Ureter (tissue), 1 donor: ENCODE data around the gene RAB44. TPM values are rescaled to one million over a fixed set of nuclear protein-coding genes. Genes with fewer than 3 reads are reported as not detected.
A peak's percentile ranks its signal among the peaks of the same experiment; 100 is the strongest.
"Not testable (repeated sequence)": the region's sequence is repeated elsewhere in the genome, so short reads cannot be mapped to it uniquely, and the experiment has no call there.

ENCODE experiments used
- DNase-seq: peaks from one replicate; pipeline ENCODE4 v3.0.0-alpha.2; 2020; ENCODE audit warnings: low spot score
- total RNA-seq: library from RNA; stranded (reverse); gene quantifications from one replicate; pipeline ENCODE4 v1.2.4, GENCODE V29; 2023
- donor health status: DM: yes; HTN: yes; CAD: no.

Gene RAB44
- total RNA-seq, 1 donor from 2014 or later = 1.0 TPM

GRCh38 chr6:36685926-36686667, 11.5 kb upstream of the RAB44 start:
- DNase-seq = no peak

GRCh38 chr6:36686668-36687513, 10.7 kb upstream of the RAB44 start:
- no peak for DNase-seq

- DNase-seq = no peak
These were observed 9.4 kb upstream of the RAB44 start for GRCh38 chr6:36688063-36688738.

- no peak for DNase-seq
These were observed 8.9 kb upstream of the RAB44 start for GRCh38 chr6:36688739-36689075.

GRCh38 chr6:36691011-36691410, 6.6 kb upstream of the RAB44 start:
- DNase-seq = no peak

- DNase-seq = no peak
These were observed 6.0 kb upstream of the RAB44 start for GRCh38 chr6:36691612-36692011.

GRCh38 chr6:36692220-36692619, 5.4 kb upstream of the RAB44 start:
- DNase-seq = no peak

- peak; percentile 56 for DNase-seq
These were observed 4.5 kb upstream of the RAB44 start for GRCh38 chr6:36692861-36693702.

- DNase-seq = no peak
These were observed 3.0 kb upstream of the RAB44 start for GRCh38 chr6:36694616-36695015.

- DNase-seq = no peak
These were observed 2.2 kb upstream of the RAB44 start for GRCh38 chr6:36695414-36695813.

GRCh38 chr6:36698196-36698595, 570 bp downstream of the RAB44 start:
- DNase-seq = no peak

- no peak for DNase-seq
These were observed 1.2 kb downstream of the RAB44 start for GRCh38 chr6:36698871-36699271.

GRCh38 chr6:36699348-36699747, 1.7 kb downstream of the RAB44 start:
- no peak for DNase-seq

GRCh38 chr6:36700071-36700812, 2.6 kb downstream of the RAB44 start:
- no peak for DNase-seq

- no peak for DNase-seq
These were observed 3.2 kb downstream of the RAB44 start for GRCh38 chr6:36700831-36701230.

- no peak for DNase-seq
These were observed 3.9 kb downstream of the RAB44 start for GRCh38 chr6:36701401-36701991.

GRCh38 chr6:36702656-36703055, 5.0 kb downstream of the RAB44 start:
- no peak for DNase-seq

- DNase-seq = no peak
These were observed 5.5 kb downstream of the RAB44 start for GRCh38 chr6:36703081-36703606.

GRCh38 chr6:36703982-36704381, 6.4 kb downstream of the RAB44 start:
- no peak for DNase-seq

- not testable (repeated sequence) for DNase-seq
These were observed 7.4 kb downstream of the RAB44 start for GRCh38 chr6:36704961-36705577.
